Activated CD4-positive, alpha-beta T cell treated with anti-CD3 and anti-CD28 coated beads, Interleukin-2, Interleukin-6, amounts not matched to agents 100 ng/mL and 50 ng/mL, durations not matched to agents 16 hours and 8 hours (primary cell): ENCODE measurements around the gene RPS6KA2.
"Not testable (repeated sequence)": the region's sequence is repeated elsewhere in the genome, so short reads cannot be mapped to it uniquely, and the experiment has no call there.

Source experiments
- DNase-seq: peaks from one replicate; pipeline ENCODE4 v3.0.0-alpha.2; 2020

Gene RPS6KA2

DNA sequence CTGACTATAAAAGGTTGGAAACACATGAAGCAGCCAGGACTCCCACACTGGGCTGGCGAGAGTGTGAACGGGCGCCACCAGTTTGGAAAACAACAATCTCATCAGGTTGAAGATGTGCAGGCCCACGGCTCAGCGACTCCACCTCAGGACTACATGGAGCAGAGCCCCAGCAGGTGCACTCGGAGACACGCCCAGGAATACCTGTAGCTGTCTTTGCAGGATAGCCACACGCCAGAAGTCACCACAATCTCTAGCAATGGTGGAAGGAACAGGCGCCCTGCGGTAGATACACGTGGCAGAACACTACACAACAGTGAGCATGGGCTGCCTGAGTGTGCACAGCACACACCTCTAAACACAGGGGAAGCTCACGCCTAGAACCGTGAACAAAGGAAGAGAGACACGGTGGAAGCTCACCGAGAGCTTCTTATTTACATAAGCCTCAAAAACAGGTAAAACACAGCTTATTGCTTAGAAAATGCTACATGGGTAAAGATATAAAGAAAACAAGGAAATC, 28.7 kb upstream of the RPS6KA2 start:
- no peak for DNase-seq

DNA sequence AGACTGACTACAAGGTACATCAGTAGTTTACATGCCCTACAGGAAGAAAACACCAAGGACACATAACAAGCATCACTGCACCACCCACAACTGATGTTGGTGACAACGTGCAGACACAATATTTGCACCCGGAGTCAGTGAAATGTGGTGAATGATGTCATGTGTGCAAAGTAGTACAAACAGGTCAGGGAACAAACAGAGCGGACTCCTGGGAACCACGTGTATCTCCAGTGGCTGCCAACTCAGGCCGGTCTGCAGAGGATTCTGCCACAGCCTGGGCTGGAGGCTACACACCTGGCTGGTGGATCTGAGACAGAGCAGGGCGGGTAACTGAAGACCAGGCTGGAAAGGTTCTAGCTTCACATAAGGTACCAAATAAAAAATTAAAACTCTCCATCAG, 28.2 kb upstream of the RPS6KA2 start:
- DNase-seq: no peak

GRCh38 chr6:166654573-166654972, 27.5 kb upstream of the RPS6KA2 start:
- no peak for DNase-seq

GRCh38 chr6:166653639-166653941, 26.5 kb upstream of the RPS6KA2 start:
- DNase-seq: no peak

DNA sequence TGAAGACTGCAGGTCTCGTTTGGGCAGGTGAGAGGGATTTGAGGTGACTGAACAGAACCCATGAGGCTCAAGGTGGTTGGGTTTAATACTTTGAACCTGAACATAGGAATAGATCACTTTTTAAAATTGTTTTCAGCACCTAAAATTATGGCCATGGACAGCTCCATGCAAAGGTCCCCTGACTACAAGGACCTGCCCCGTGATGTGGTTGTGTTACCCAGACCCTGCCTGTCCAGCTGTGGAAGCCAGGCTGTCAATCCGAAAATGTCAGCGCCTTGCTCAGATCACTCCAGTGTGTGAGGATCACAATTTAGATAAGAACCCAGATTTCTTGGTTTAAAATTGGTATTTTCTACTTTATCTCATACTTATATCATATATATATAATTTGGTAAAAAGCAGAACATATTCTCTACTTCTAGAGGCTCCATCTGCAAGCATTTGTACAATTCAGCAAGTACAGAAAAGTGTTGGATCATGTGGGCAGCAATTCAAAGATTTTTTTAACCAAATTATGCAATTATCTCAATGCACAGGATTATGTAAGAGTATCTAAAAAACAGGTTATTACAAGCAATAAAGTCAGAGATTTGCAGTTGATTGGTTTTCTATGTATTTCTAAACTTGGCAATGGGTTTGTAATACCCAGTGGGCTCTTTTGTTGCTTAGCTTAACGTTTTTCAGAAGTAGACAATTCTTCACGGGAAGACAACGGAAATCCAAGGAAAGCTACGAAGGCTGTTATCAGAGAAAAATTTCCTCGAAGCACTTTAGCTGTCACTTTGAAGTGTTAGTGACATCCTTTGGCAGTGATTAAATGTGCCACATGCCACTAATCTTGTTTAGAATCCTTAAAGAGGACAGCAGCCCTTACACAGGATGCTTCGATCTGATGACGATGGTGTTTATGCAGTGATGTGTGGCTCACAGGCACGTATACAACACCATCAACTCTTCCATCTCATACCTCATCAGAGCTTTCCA, 24.1 kb upstream of the RPS6KA2 start:
- DNase-seq: no peak

GRCh38 chr6:166650047-166650446, 23.0 kb upstream of the RPS6KA2 start:
- DNase-seq: no peak

GRCh38 chr6:166648846-166649245, 21.8 kb upstream of the RPS6KA2 start:
- DNase-seq: no peak

DNA sequence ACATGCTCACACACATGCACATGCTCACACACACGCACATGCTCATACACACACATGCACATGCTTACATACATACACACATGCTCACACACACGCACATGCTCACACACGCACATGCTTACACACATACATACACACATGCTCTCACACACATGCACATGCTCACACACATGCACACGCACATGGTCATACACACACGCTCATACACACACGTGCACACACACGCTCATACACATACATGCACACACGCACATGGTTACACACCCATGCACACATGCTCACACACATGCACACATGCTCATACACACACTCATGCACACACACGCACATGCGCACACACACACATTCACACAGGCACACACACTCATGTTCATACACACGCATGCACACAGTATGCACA, 20.8 kb upstream of the RPS6KA2 start:
- DNase-seq: no peak

DNA sequence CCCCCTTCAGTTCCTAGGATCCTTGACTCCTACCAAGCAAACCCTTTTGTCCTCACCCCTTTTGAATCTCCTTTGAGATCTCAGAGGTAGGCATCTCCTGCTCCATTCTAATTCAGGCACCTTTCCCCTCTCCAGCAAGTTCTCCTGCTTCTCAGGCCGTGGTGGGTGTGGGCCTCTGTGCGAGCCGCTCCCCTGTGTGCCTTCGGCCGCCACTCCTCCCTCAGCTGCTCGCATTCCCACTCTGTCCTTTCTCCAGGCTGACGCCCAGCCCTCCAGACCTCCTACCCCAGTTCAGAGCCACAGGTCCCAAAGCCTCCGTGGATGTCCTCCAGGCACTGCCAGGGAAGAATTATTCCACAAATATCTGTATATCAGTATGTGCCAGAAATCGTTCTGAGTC, 19.7 kb upstream of the RPS6KA2 start:
- no peak for DNase-seq

DNA sequence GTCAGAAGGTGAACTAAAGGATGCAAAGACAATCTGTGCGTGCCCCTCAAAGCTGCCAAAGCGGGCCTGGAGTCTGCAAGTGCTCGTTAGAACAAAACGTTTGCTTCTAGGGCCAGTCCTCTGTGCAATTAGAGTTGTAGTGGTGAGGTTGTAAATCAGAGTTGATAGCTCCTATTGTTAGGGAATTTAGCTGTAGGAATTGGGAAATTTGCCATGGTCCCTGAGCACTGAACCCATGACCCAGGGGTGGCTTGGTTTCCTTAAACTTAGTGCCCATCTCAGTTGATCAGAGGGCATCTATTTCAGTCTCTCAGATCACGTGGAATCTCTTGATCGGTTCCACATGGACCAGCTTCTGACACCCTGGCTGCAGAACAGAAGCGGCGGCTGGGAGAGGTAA, 18.8 kb upstream of the RPS6KA2 start:
- DNase-seq: no peak

GRCh38 chr6:166644681-166645080, 17.6 kb upstream of the RPS6KA2 start:
- DNase-seq: no peak

DNA sequence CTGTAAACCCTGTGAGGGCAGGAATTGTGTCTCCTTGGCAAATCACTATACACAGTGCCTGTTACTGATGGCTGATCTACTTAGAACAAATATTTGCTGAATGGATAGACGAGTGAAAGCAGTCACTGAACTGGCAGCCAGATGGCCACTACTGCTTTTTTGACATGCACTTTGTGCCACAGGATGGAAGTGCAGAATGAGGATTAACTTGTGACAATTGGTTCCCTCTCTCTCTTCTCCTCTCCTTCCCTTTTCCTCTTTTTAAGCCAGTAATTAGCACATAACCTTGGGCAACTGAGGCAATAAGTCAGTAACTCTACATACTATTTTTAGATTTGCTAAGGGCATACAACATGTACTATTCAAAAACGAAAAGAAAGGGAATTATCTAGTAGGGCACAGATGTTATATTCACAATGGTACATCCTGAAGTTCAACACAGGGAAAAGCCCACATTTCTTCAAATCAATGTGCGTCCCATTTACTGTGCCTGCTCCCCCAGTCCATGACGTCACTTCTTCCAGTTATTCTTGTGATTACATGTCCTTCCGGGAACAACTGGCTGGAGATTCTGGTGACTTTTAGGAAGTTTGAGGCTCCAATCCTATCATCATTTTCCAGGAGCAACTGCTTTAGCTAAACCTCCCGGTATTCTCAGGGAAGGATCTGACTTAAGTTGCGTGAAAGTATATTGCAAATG, 17.0 kb upstream of the RPS6KA2 start:
- no peak for DNase-seq

DNA sequence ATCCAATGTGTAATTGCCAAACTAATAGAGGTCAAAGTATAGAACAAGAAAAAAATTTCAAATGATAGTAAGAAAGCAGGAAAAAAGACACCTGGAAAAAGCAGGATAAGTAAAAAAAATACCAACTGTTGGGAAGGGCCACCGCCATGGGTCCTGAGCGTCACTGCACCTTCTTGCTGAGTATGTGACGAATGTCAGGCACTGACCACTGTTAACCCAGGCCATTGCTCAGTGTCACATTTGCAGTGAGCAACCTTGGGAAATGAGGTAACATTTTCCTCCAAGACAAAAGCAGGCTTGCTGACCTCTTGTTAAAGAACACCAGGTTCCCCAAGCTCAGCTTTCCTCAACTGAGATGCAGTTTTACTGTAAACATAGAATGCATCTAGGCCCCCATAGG, 15.6 kb upstream of the RPS6KA2 start:
- no peak for DNase-seq

DNA sequence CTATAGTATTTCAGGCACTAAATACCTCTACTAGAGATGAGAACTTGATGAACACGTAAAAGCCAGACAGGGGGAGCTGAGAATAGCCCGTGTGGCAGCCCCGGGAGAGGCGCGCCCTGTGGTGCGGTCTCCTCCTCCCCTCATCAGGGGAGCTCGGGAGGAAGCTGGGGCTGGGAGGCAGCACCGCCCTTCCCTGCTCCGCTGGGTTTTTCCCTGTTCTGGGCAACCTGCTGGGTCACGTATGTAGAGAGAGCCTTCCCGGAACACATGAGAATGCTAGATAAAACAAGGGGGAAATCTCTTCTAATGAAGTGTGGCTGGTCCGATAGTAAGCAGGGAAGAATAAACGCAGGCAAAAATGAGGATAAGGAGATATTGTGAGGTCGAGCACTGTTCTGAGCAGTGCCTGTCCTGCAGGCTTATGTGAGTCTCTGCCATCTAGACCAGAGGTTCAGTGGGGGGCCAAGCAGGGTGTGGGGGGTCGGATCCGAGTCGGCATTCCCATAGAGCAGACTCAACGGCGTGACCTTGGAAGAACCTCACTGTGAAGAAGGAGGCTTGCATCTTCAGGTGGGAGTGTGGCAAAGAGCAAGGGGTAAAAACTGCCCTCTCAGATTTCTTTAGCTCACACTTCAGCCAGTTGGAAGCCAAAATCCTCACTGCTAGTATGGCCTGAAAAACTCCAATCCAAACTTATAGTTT, 13.4 kb upstream of the RPS6KA2 start:
- DNase-seq: no peak

DNA sequence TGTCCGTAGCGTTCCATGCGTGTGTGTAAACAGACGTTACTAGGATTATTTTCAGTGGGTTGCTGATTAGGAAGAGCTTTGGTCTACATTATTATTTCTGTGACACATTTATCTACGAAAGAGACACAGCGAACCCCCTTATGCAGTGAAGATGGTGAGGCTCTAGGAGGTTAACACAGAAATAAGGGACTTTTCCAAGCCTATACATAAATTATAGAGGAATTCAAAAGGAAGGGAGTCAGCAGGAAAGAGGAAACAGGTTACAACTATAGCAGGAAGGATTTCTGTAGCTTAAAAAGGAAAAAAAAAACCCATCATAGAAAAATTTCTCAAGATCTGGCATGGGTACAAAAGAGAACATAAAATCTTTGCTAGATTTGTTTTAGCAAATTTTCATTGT, 12.9 kb upstream of the RPS6KA2 start:
- DNase-seq: no peak

GRCh38 chr6:166638573-166638964, 11.5 kb upstream of the RPS6KA2 start:
- DNase-seq: no peak

- no peak for DNase-seq
These were observed 10.9 kb upstream of the RPS6KA2 start for GRCh38 chr6:166637812-166638572.

- DNase-seq: no peak
These were observed 9.9 kb upstream of the RPS6KA2 start for GRCh38 chr6:166636934-166637333.

- DNase-seq: no peak
These were observed 9.3 kb upstream of the RPS6KA2 start for GRCh38 chr6:166636191-166636933.

DNA sequence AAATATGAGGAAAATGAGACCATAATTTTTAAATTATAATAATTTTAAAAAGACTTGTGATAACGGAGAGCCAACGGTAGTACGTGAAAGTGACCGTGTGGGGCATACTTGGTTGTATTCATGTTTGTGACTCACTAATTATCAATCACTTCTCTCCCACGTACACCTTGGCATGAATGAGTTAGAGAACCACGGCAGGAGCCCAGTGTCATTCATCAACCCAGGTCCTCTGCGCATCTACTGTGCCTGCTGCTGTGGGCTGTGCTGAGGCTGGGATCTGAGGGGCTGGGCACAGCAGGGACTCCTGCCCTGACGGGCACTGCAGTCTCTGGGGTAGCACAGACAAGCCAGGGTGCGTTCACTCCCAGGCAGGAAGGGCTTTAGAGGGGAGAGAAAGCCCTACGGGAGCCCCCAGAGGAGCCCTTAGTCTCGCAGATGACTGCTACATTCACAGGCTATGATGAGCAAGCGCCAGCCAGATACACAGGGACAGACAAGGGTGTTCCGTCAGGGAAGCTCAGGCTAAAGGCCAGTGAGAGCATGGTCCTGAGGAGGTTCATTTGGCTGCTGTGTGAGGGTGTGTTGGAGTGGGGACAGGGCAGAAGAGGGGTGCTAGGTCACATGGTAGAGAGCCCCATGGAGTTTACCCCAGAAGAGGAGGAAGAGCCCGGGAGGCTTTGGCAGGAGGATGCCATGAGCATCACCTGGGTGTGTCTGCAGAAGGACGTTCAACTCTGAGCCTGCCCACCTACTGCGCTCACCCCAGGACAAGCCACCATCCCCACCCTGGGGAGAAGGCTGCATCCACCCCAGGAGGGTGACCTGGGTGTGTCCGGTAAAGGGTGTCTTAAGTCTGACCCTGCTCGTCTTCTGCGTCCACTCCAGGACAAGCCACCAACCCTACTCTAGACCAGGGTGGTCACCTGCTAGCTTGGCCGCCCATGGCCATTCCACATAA, 8.2 kb upstream of the RPS6KA2 start:
- DNase-seq: no peak

DNA sequence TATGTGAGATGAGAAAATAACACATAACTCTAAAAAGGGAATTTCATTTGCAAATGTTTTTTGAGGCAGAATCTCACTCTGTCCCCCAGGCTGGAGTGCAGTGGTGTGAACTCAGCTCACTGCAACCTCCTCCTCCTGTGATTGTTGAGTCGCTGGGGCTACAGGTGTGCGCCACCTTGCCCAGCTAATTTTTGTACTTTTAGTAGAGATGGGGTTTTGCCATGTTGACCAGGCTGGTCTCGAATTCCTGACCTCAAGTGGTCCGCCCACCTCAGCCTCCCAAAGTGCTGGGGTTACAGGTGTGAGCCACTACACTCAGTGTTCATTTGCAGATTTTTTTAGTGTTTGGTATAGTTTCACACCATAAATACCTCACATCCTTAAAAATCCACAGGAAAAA, 7.5 kb upstream of the RPS6KA2 start:
- DNase-seq: not testable (repeated sequence)
